Measurements from ENCODE around the gene PITHD1. TPM values are rescaled to one million over a fixed set of nuclear protein-coding genes. Genes with fewer than 3 reads are reported as not detected.
A peak's percentile ranks its signal among the peaks of the same experiment; 100 is the strongest.
"Not testable (repeated sequence)": the region's sequence is repeated elsewhere in the genome, so short reads cannot be mapped to it uniquely, and the experiment has no call there.

PITHD1 gene
- total RNA-seq, 3 donors from 2014 or later (not counting 1 experiment from before 2014, with no cell fraction given) = 73.2 to 84.1 (median 77.7) TPM

DNA sequence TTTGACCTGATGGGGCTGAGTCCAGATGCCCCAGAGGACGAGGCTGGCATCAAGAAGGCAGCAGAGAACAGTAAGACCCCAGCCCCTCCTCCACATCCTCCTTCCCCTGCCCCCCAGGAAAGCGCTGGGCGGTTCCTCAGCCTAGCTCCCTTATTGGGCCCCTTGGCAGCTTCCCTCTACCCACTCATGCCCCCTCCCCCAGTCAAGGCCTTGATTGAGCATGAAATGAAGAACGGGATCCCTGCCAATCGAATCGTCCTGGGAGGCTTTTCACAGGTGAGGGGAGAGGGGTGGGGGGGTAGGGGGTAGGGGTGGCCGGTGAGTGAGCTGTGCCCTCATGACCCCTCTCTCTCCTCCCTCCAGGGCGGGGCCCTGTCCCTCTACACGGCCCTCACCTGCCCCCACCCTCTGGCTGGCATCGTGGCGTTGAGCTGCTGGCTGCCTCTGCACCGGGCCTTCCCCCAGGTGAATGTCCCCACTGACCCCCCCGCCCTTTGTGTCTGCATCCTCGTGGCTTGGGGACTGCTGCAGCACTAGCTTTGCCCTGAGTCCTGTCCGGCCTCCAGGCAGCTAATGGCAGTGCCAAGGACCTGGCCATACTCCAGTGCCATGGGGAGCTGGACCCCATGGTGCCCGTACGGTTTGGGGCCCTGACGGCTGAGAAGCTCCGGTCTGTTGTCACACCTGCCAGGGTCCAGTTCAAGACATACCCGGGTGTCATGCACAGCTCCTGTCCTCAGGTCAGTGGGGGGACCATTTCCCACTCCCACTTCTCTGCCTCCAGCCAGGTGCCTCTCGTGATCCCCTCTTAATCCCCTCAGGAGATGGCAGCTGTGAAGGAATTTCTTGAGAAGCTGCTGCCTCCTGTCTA lies 15.9 kb downstream of the PITHD1 start:
- no peaks in the 10 kb centered on the region for H3K27me3 Mint-ChIP-seq (ENCODE audit: low read depth in 2 of 2)
- Histone ChIP-seq H3K27ac (ENCODE audit: low read length) (no peak overlapping the region), H3K27me3 (ENCODE audit: control insufficient read depth, insufficient read depth, low read length) (no peaks in the 10 kb centered on the region), H3K9me3 (ENCODE audit: control insufficient read depth, insufficient read depth, low read length) (no peaks in the 10 kb centered on the region), H3K4me3 (ENCODE audit: low read length) (no peak overlapping the region), H3K36me3 (ENCODE audit: control insufficient read depth, insufficient read depth, low read length) (peaks cover 28% of the 10 kb centered on the region), H3K4me1 (ENCODE audit: control insufficient read depth, insufficient read depth, low read length) (peaks cover 40% of the 10 kb centered on the region)
- no peak overlapping the region for H3K4me3 Mint-ChIP-seq
- WGBS (ENCODE audit: insufficient coverage) = 88% methylated on average over 17 of the region's 21 CpGs
- peak overlapping the region in 1 of 2 donors; percentile 78 for H3K27ac Mint-ChIP-seq
- H3K36me3 Mint-ChIP-seq = no peaks in the 10 kb centered on the region
- intact Hi-C loops (cut with micrococcal nuclease) = no loop called here
- DNase-seq = no peak
- TF ChIP-seq, protein P1, sequence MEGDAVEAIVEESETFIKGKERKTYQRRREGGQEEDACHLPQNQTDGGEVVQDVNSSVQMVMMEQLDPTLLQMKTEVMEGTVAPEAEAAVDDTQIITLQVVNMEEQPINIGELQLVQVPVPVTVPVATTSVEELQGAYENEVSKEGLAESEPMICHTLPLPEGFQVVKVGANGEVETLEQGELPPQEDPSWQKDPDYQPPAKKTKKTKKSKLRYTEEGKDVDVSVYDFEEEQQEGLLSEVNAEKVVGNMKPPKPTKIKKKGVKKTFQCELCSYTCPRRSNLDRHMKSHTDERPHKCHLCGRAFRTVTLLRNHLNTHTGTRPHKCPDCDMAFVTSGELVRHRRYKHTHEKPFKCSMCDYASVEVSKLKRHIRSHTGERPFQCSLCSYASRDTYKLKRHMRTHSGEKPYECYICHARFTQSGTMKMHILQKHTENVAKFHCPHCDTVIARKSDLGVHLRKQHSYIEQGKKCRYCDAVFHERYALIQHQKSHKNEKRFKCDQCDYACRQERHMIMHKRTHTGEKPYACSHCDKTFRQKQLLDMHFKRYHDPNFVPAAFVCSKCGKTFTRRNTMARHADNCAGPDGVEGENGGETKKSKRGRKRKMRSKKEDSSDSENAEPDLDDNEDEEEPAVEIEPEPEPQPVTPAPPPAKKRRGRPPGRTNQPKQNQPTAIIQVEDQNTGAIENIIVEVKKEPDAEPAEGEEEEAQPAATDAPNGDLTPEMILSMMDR (IDR thresholded peaks at IDR 0.05) = no peak
- ATAC-seq = no peak
- no peaks in the 10 kb centered on the region for H3K9me3 Mint-ChIP-seq
- H3K4me1 Mint-ChIP-seq = peaks cover 26 to 47% of the 10 kb centered on the region in 2 donors

DNA sequence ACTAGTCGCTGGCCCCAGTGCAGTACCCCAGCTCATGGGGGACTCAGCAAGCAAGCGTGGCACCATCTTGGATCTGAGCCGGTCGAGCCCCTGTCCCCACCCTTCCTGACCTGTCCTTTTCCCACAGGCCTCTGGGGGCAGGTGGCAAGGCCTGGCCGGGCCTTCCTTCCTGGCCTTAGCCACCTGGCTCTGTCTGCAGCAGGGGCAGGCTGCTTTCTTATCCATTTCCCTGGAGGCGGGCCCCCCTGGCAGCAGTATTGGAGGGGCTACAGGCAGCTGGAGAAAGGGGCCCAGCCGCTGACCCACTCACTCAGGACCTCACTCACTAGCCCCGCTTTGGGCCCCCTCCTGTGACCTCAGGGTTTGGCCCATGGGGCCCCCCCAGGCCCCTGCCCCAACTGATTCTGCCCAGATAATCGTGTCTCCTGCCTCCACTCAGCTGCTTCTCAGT lies 16.5 kb downstream of the PITHD1 start:
- H3K27me3 ChIP-seq (ENCODE audit: control insufficient read depth, insufficient read depth, low read length); H3K36me3 Mint-ChIP-seq; H3K27me3 Mint-ChIP-seq (ENCODE audit: low read depth in 2 of 2); H3K9me3 Mint-ChIP-seq; H3K4me3 ChIP-seq (ENCODE audit: low read length); H3K9me3 ChIP-seq (ENCODE audit: control insufficient read depth, insufficient read depth, low read length); DNase-seq; H3K27ac ChIP-seq (ENCODE audit: low read length); ATAC-seq; intact Hi-C loops (cut with micrococcal nuclease): not testable (repeated sequence)
- H3K4me1 Mint-ChIP-seq = peaks cover 32 to 54% of the 10 kb centered on the region in 2 donors
- Histone ChIP-seq H3K36me3 (ENCODE audit: control insufficient read depth, insufficient read depth, low read length) (peaks cover 28% of the 10 kb centered on the region), H3K4me1 (ENCODE audit: control insufficient read depth, insufficient read depth, low read length) (peaks cover 46% of the 10 kb centered on the region)
- peak overlapping the region in 1 of 2 donors; percentile 72 for H3K27ac Mint-ChIP-seq
- peak overlapping the region; percentile 31 for H3K4me3 Mint-ChIP-seq
- 87% methylated on average over 9 of the region's 9 CpGs for WGBS (ENCODE audit: insufficient coverage)

DNA sequence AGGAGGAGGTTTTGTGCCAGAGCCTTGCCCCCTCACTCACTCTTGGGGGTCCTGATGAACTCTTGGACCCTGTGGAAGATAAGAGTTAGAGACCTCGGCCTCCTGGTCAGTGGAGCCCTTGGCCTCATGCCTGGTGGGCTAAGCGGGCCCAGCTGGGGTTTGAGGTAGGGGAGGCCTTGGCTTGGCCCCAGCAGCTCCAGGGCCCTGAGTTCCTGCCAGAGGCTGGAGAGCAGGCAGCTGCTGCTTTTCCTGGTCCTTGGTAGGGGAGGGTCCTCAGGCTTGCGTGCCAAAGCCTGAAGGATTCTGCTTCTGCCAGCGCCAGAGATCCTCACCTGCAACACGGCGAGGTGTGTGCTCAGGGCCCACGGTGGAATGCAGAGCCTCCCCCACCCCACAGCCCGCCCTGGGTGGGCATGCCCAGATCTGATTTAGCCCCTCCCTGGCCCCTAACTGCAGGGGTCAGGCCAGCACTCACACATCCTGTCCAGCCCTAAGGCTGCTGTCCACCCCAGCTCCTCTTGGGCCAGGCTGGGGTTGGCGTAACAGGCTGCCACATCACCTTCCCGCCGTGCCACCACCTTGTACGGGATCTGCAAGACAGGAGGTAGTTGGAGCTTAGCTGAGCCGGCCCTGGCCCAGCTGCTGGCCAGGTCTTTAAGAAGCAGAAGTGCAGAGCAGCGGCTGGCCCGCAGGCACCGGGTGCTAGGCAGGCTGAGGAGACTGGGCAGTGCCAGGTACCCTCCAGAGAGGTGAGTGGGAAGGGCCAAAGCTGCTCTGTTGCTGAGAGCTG lies 17.7 kb downstream of the PITHD1 start:
- DNase-seq = no peak
- Histone ChIP-seq H3K27ac (ENCODE audit: low read length) (no peak overlapping the region), H3K4me1 (ENCODE audit: control insufficient read depth, insufficient read depth, low read length) (peaks cover 42% of the 10 kb centered on the region), H3K36me3 (ENCODE audit: control insufficient read depth, insufficient read depth, low read length) (peaks cover 28% of the 10 kb centered on the region), H3K27me3 (ENCODE audit: control insufficient read depth, insufficient read depth, low read length) (no peaks in the 10 kb centered on the region), H3K4me3 (ENCODE audit: low read length) (no peak overlapping the region), H3K9me3 (ENCODE audit: control insufficient read depth, insufficient read depth, low read length) (no peaks in the 10 kb centered on the region)
- no peak for ATAC-seq
- H3K27me3 Mint-ChIP-seq (ENCODE audit: low read depth in 2 of 2) = no peaks in the 10 kb centered on the region
- 95% methylated on average over 16 of the region's 16 CpGs for WGBS (ENCODE audit: insufficient coverage)
- TF ChIP-seq, protein P1 (IDR thresholded peaks at IDR 0.05) = no peak
- peak overlapping the region; percentile 70 to 72 for H3K27ac Mint-ChIP-seq
- intact Hi-C loops (cut with micrococcal nuclease) = no loop called here
- no peaks in the 10 kb centered on the region for H3K36me3 Mint-ChIP-seq
- no peak overlapping the region for H3K4me3 Mint-ChIP-seq
- peaks cover 28 to 54% of the 10 kb centered on the region in 2 donors for H3K4me1 Mint-ChIP-seq
- no peaks in the 10 kb centered on the region for H3K9me3 Mint-ChIP-seq
